ENCODE measurements around the gene ELAVL4.

The ELAVL4 gene

GRCh38 chr1:50109116-50109515, 396 bp downstream of the ELAVL4 start:
- Histone ChIP-seq H3K4me2 (ENCODE audit: low read length) (no peak overlapping the region), H3K9me3 (ENCODE audit: insufficient read depth, low read depth, low read length) (no peaks in the 10 kb centered on the region), H2AFZ (ENCODE audit: insufficient read depth, low read length, poor library complexity) (no peak overlapping the region), H3K27ac (ENCODE audit: low read depth, low read length) (no peak overlapping the region), H3K36me3 (ENCODE audit: control insufficient read depth in 1 of 2, insufficient read depth in 2 of 2, low read length in 2 of 2) (no peaks in the 10 kb centered on the region), H3K18ac (ENCODE audit: low read length) (no peak overlapping the region), H3K14ac (ENCODE audit: low read length) (no peak overlapping the region), H3K23ac (ENCODE audit: low read length) (no peak overlapping the region), H4K8ac (ENCODE audit: low read depth, low read length) (no peak overlapping the region), H3K4ac (ENCODE audit: low read depth, low read length) (no peak overlapping the region), H4K91ac (ENCODE audit: low read depth, low read length) (no peak overlapping the region), H3K9ac (ENCODE audit: low read length) (no peak overlapping the region), H2BK120ac (ENCODE audit: insufficient read depth, low read length, poor library complexity) (no peak overlapping the region), H3K79me1 (ENCODE audit: low read length) (no peaks in the 10 kb centered on the region), H3K4me1 (ENCODE audit: control insufficient read depth in 1 of 2, insufficient read depth in 2 of 2, low read length in 2 of 2) (no peaks in the 10 kb centered on the region), H3K27me3 (ENCODE audit: insufficient read depth, low read length) (no peaks in the 10 kb centered on the region), H2BK5ac (ENCODE audit: low read depth, low read length, poor library complexity) (no peak overlapping the region), H3K79me2 (ENCODE audit: control insufficient read depth, insufficient read depth, low read length, poor library complexity) (no peaks in the 10 kb centered on the region), H3K4me3 (ENCODE audit: low read depth, low read length) (no peak overlapping the region), H2BK12ac (ENCODE audit: low read length) (no peak overlapping the region), H4K12ac (ENCODE audit: low read depth, low read length) (no peak overlapping the region), H2AK5ac (ENCODE audit: low read length) (no peak overlapping the region)
- WGBS (ENCODE audit: extremely low coverage, insufficient coverage, insufficient read length) = no CpG with 5 or more reads among the region's 4 CpGs
- no peak for DNase-seq

GRCh38 chr1:50109647-50110075, 941 bp downstream of the ELAVL4 start:
- Histone ChIP-seq H2BK12ac (ENCODE audit: low read length) (no peak overlapping the region), H2AFZ (ENCODE audit: insufficient read depth, low read length, poor library complexity) (no peak overlapping the region), H3K79me1 (ENCODE audit: low read length) (no peaks in the 10 kb centered on the region), H3K4me3 (ENCODE audit: low read depth, low read length) (no peak overlapping the region), H4K12ac (ENCODE audit: low read depth, low read length) (no peak overlapping the region), H3K4me2 (ENCODE audit: low read length) (no peak overlapping the region), H3K4ac (ENCODE audit: low read depth, low read length) (no peak overlapping the region), H3K27ac (ENCODE audit: low read depth, low read length) (no peak overlapping the region), H3K9ac (ENCODE audit: low read length) (no peak overlapping the region), H3K9me3 (ENCODE audit: insufficient read depth, low read depth, low read length) (no peaks in the 10 kb centered on the region), H4K91ac (ENCODE audit: low read depth, low read length) (no peak overlapping the region), H3K23ac (ENCODE audit: low read length) (no peak overlapping the region), H2AK5ac (ENCODE audit: low read length) (no peak overlapping the region), H3K79me2 (ENCODE audit: control insufficient read depth, insufficient read depth, low read length, poor library complexity) (no peaks in the 10 kb centered on the region), H2BK120ac (ENCODE audit: insufficient read depth, low read length, poor library complexity) (no peak overlapping the region), H3K18ac (ENCODE audit: low read length) (no peak overlapping the region), H3K27me3 (ENCODE audit: insufficient read depth, low read length) (no peaks in the 10 kb centered on the region), H3K36me3 (ENCODE audit: control insufficient read depth in 1 of 2, insufficient read depth in 2 of 2, low read length in 2 of 2) (no peaks in the 10 kb centered on the region), H4K8ac (ENCODE audit: low read depth, low read length) (no peak overlapping the region), H3K14ac (ENCODE audit: low read length) (no peak overlapping the region), H3K4me1 (ENCODE audit: control insufficient read depth in 1 of 2, insufficient read depth in 2 of 2, low read length in 2 of 2) (no peaks in the 10 kb centered on the region), H2BK5ac (ENCODE audit: low read depth, low read length, poor library complexity) (no peak overlapping the region)
- no peak for DNase-seq
- WGBS (ENCODE audit: extremely low coverage, insufficient coverage, insufficient read length) = no CpG with 5 or more reads among the region's 8 CpGs

GRCh38 chr1:50110151-50110550, 1.4 kb downstream of the ELAVL4 start:
- no peak overlapping the region for H3K23ac ChIP-seq (ENCODE audit: low read length)
- H3K4me1 ChIP-seq (ENCODE audit: control insufficient read depth in 1 of 2, insufficient read depth in 2 of 2, low read length in 2 of 2) = no peaks in the 10 kb centered on the region
- H3K79me2 ChIP-seq (ENCODE audit: control insufficient read depth, insufficient read depth, low read length, poor library complexity) = no peaks in the 10 kb centered on the region
- H2BK12ac ChIP-seq (ENCODE audit: low read length) = no peak overlapping the region
- DNase-seq = no peak
- no peak overlapping the region for H4K8ac ChIP-seq (ENCODE audit: low read depth, low read length)
- H3K18ac ChIP-seq (ENCODE audit: low read length) = no peak overlapping the region
- H3K4me2 ChIP-seq (ENCODE audit: low read length) = no peak overlapping the region
- no peaks in the 10 kb centered on the region for H3K27me3 ChIP-seq (ENCODE audit: insufficient read depth, low read length)
- no peak overlapping the region for H2AFZ ChIP-seq (ENCODE audit: insufficient read depth, low read length, poor library complexity)
- H3K27ac ChIP-seq (ENCODE audit: low read depth, low read length) = no peak overlapping the region
- H2AK5ac ChIP-seq (ENCODE audit: low read length) = no peak overlapping the region
- no peaks in the 10 kb centered on the region for H3K79me1 ChIP-seq (ENCODE audit: low read length)
- H2BK120ac ChIP-seq (ENCODE audit: insufficient read depth, low read length, poor library complexity) = no peak overlapping the region
- no peaks in the 10 kb centered on the region for H3K9me3 ChIP-seq (ENCODE audit: insufficient read depth, low read depth, low read length)
- no CpG with 5 or more reads among the region's 9 CpGs for WGBS (ENCODE audit: extremely low coverage, insufficient coverage, insufficient read length)
- no peak overlapping the region for H3K9ac ChIP-seq (ENCODE audit: low read length)
- H3K4ac ChIP-seq (ENCODE audit: low read depth, low read length) = no peak overlapping the region
- no peak overlapping the region for H3K4me3 ChIP-seq (ENCODE audit: low read depth, low read length)
- no peak overlapping the region for H4K91ac ChIP-seq (ENCODE audit: low read depth, low read length)
- no peak overlapping the region for H2BK5ac ChIP-seq (ENCODE audit: low read depth, low read length, poor library complexity)
- H3K36me3 ChIP-seq (ENCODE audit: control insufficient read depth in 1 of 2, insufficient read depth in 2 of 2, low read length in 2 of 2) = no peaks in the 10 kb centered on the region
- no peak overlapping the region for H3K14ac ChIP-seq (ENCODE audit: low read length)
- H4K12ac ChIP-seq (ENCODE audit: low read depth, low read length) = no peak overlapping the region

GRCh38 chr1:50110656-50111055, 1.9 kb downstream of the ELAVL4 start:
- Histone ChIP-seq H3K9me3 (ENCODE audit: insufficient read depth, low read depth, low read length) (no peaks in the 10 kb centered on the region), H3K23ac (ENCODE audit: low read length) (no peak overlapping the region), H3K79me2 (ENCODE audit: control insufficient read depth, insufficient read depth, low read length, poor library complexity) (no peaks in the 10 kb centered on the region), H3K4me3 (ENCODE audit: low read depth, low read length) (no peak overlapping the region), H3K36me3 (ENCODE audit: control insufficient read depth in 1 of 2, insufficient read depth in 2 of 2, low read length in 2 of 2) (no peaks in the 10 kb centered on the region), H2BK5ac (ENCODE audit: low read depth, low read length, poor library complexity) (no peak overlapping the region), H3K4me2 (ENCODE audit: low read length) (no peak overlapping the region), H3K27ac (ENCODE audit: low read depth, low read length) (no peak overlapping the region), H3K14ac (ENCODE audit: low read length) (no peak overlapping the region), H3K9ac (ENCODE audit: low read length) (no peak overlapping the region), H3K79me1 (ENCODE audit: low read length) (no peaks in the 10 kb centered on the region), H2AK5ac (ENCODE audit: low read length) (no peak overlapping the region), H4K12ac (ENCODE audit: low read depth, low read length) (no peak overlapping the region), H2BK12ac (ENCODE audit: low read length) (no peak overlapping the region), H4K8ac (ENCODE audit: low read depth, low read length) (no peak overlapping the region), H2BK120ac (ENCODE audit: insufficient read depth, low read length, poor library complexity) (no peak overlapping the region), H2AFZ (ENCODE audit: insufficient read depth, low read length, poor library complexity) (no peak overlapping the region), H3K18ac (ENCODE audit: low read length) (no peak overlapping the region), H3K4ac (ENCODE audit: low read depth, low read length) (no peak overlapping the region), H4K91ac (ENCODE audit: low read depth, low read length) (no peak overlapping the region), H3K27me3 (ENCODE audit: insufficient read depth, low read length) (no peaks in the 10 kb centered on the region), H3K4me1 (ENCODE audit: control insufficient read depth in 1 of 2, insufficient read depth in 2 of 2, low read length in 2 of 2) (no peaks in the 10 kb centered on the region)
- no CpG with 5 or more reads among the region's 7 CpGs for WGBS (ENCODE audit: extremely low coverage, insufficient coverage, insufficient read length)
- DNase-seq = no peak

Data from trophoblast cell (in vitro differentiated cells and primary cell).